Esophagus muscularis mucosa (tissue), 4 donors: ENCODE results near the gene GOLGA2. TPM values are rescaled to one million over a fixed set of nuclear protein-coding genes. Genes with fewer than 3 reads are reported as not detected.

Source experiments
- DNase-seq: peaks from one replicate; pipeline ENCODE4 v3.0.0-alpha.2; 2017; ENCODE audit errors: extremely low spot score
- H3K27ac ChIP-seq, 4 donors: fragments of 200-600 bp; sonication (generic); replicated peaks in 1 of 4; 1 replicate in 3 of 4; 2 replicates in 1 of 4; pipeline ENCODE4 v1.5.1; 2016 to 2019; ENCODE audit warnings: mild to moderate bottlenecking in 1 of 4
- H3K27me3 ChIP-seq, 4 donors: fragments of 200-600 bp; sonication (generic); one replicate each; pipeline versions ENCODE4 v1.5.1 to v1.6.0; 2016 to 2019
- H3K36me3 ChIP-seq, 4 donors: fragments of 200-600 bp; sonication (generic); one replicate each; pipeline ENCODE4 v1.5.1; 2016 to 2019
- H3K4me1 ChIP-seq, 4 donors: fragments of 200-600 bp; sonication (generic); one replicate each; pipeline ENCODE4 v1.5.1; 2016 to 2019
- H3K4me3 ChIP-seq, 4 donors: fragments of 200-600 bp; sonication (generic); 1 replicate in 2 of 4; 2 replicates in 2 of 4; pipeline ENCODE4 v1.5.1; 2016 to 2019; ENCODE audit warnings: mild to moderate bottlenecking in 4 of 4, moderate library complexity in 1 of 4
- H3K9me3 ChIP-seq, 4 donors: fragments of 200-600 bp; sonication (generic); 1 replicate in 3 of 4; 2 replicates in 1 of 4; pipeline ENCODE4 v1.5.1; 2016 to 2019
- EP300 ChIP-seq: sonication (generic); formaldehyde crosslinking; IDR thresholded peaks from one replicate; pipeline ENCODE4 v1.6.1; 2017; ENCODE audit warnings: antibody characterized with exemption
- POLR2A ChIP-seq: fragments of 450-650 bp; IDR thresholded peaks from one replicate; pipeline ENCODE4 v1.6.1; 2017; ENCODE audit warnings: antibody characterized with exemption, moderate library complexity, mild to moderate bottlenecking, low read depth
- POLR2AphosphoS5 ChIP-seq, 2 donors: sonication (generic); formaldehyde crosslinking; IDR thresholded peaks; one replicate each; pipeline ENCODE4 v1.6.1; 2017; ENCODE audit warnings: antibody characterized with exemption in 2 of 2
- WGBS: methylation state at CpG from one replicate; pipeline ENCODE4 v1.1.5; 2018; 5-methylcytosine and 5-hydroxymethylcytosine counted together
- intact Hi-C: fragments of 100-400 bp; cut with DNase I; formaldehyde crosslinking; loops from one replicate; pipeline ENCODE4 v1.15.1; 2023
- total RNA-seq, 4 donors: library from RNA; depleted of rRNA; stranded (reverse); fragments of >200 nt; gene quantifications; one replicate each; pipeline versions ENCODE4 v1.1.0 to v1.2.1, GENCODE V29; 2016
- TF ChIP-seq, protein P1 (sequence below), 3 experiments: fragments of 200-600 bp in 2 of 3; fragments of 450-650 bp in 1 of 3; sonication (generic) in 2 of 3; IDR thresholded peaks; one replicate each; pipeline ENCODE4 v1.5.1; 2017 to 2019; ENCODE audit warnings: antibody characterized with exemption in 3 of 3, mild to moderate bottlenecking in 2 of 3, moderate library complexity in 1 of 3

GOLGA2 gene
- total RNA-seq, 4 donors from 2014 or later, result 71.1 to 108 (median 101) TPM

DNA sequence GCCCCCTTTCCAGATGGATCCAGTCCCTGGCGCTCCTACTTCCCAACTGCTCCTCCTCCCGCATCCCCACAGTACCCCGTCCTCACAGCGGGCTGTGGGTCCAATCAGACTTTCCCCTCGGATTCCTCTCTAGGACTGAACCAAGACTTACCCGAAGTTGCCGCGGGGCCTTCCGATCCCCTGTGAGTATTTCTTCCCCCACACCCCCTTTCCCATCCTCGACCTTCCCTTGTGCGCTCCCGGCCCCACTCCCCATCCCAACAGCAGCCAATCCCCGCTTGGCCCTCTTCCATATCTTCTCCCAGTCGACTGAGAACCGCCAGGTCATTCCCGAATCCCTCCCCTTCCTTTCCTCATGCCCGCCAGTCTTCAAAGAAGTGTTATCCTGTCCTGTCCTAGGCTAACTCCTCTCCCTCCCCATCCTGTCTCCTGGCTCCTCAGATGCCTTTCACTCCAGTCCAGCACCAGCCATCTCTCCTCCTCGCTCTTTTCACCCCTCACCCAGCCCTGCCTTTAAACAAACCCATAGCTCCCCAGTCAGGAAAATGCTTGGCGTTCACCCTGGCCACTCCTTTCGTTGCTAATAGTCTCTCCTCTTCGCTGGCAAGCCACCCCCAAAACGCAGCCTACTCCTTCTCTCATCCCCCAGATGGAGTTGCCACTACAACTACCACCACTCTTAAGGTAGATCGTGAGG lies 915 bp upstream of the GOLGA2 start:
- H3K9me3 ChIP-seq, result no peaks in the 10 kb centered on the region
- H3K36me3 ChIP-seq, result peaks cover 5 to 22% (median 18%) of the 10 kb centered on the region in 4 donors
- 8% methylated on average over 23 of the region's 23 CpGs for WGBS
- TF ChIP-seq EP300, result no peak
- no peak for TF ChIP-seq POLR2AphosphoS5 (IDR thresholded peaks at IDR 0.05)
- no peak for TF ChIP-seq POLR2A
- TF ChIP-seq, protein P1, sequence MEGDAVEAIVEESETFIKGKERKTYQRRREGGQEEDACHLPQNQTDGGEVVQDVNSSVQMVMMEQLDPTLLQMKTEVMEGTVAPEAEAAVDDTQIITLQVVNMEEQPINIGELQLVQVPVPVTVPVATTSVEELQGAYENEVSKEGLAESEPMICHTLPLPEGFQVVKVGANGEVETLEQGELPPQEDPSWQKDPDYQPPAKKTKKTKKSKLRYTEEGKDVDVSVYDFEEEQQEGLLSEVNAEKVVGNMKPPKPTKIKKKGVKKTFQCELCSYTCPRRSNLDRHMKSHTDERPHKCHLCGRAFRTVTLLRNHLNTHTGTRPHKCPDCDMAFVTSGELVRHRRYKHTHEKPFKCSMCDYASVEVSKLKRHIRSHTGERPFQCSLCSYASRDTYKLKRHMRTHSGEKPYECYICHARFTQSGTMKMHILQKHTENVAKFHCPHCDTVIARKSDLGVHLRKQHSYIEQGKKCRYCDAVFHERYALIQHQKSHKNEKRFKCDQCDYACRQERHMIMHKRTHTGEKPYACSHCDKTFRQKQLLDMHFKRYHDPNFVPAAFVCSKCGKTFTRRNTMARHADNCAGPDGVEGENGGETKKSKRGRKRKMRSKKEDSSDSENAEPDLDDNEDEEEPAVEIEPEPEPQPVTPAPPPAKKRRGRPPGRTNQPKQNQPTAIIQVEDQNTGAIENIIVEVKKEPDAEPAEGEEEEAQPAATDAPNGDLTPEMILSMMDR (IDR thresholded peaks at IDR 0.05), result no peak
- intact Hi-C loops, result no loop called here
- peak overlapping the region; percentile 84 to 90 (median 89) for H3K27ac ChIP-seq
- H3K4me3 ChIP-seq, result peak overlapping the region; percentile 81 to 93 (median 90)
- H3K4me1 ChIP-seq, result peaks cover 30 to 53% (median 41%) of the 10 kb centered on the region in 4 donors
- DNase-seq, result peak; percentile 93
- H3K27me3 ChIP-seq, result no peaks in the 10 kb centered on the region

DNA sequence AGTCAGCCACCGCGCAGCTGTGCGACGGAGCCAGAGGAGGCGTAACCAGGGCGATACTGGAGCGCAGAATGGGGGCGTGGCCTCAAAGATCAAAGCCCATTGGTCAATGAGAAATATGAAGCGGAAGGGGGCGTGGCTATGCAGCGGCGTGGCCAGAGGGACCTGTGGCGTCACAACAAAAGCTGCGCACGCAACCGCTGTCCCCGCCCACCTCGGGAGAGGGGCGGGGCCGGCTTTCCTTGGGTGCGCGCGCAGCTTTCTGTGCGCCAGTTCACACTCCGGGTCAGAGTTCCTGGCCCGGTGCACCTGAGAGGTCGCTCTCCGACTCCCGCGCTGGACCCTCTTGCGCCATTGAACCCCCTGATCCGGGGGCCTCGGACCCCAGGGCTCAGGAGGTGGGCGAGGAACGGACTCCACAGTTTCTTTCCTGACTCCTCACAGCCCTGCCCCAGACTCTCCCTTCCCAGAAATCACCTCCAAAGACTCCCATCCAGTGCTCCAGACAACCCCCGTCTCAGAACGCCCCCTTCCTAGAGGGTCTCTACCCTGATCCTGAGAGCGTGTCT lies 284 bp upstream of the GOLGA2 start, which contains the start of gene SWI5:
TSS of gene SWI5 (plus strand) at position 269 of the 566 bp plus-strand sequence.
- Histone ChIP-seq H3K36me3 (peaks cover 8 to 27% (median 25%) of the 10 kb centered on the region in 4 donors), H3K4me1 (peaks cover 30 to 57% (median 41%) of the 10 kb centered on the region in 4 donors), H3K27ac (peak within 1 kb of the TSS; percentile 84 to 90 (median 89)), H3K4me3 (peak within 1 kb of the TSS; percentile 81 to 93 (median 90)), H3K9me3 (no peaks in the 10 kb centered on the region), H3K27me3 (no peaks in the 10 kb centered on the region)
- TF ChIP-seq POLR2AphosphoS5 (IDR thresholded peaks at IDR 0.05) (peak; percentile 92 to 96), EP300 (no peak), POLR2A (peak; percentile 93)
- TF ChIP-seq, protein P1 (IDR thresholded peaks at IDR 0.05), result peak in 1 of 3 experiments; percentile 17
- 0% methylated on average over 16 of the region's 38 CpGs for WGBS
- intact Hi-C loops, result no loop called here
- DNase-seq, result peak; percentile 100

DNA sequence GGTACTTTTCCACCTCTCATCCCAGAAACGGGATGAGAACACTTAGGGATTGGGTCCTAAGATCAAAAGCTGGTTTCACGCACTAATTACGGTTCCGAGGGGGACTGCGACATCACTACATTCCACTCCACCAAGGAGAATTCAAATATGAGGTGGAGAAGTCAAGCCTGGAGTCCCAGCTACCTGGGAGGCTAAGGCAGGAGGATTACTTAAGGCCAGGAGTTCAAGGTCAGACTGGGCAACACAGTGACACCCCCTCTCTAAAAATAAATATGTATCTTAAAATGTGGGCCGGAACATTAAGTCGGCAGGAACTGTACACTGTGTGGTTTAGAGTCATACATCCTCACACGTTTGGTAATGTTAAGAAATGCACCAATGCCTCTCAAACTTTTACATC lies 1.6 kb downstream of the GOLGA2 start:
- peaks cover 24 to 50% (median 40%) of the 10 kb centered on the region in 4 donors for H3K4me1 ChIP-seq
- no peaks in the 10 kb centered on the region for H3K27me3 ChIP-seq
- peak overlapping the region in 2 of 4 donors; percentile 89 to 90 for H3K27ac ChIP-seq
- intact Hi-C loops, result no loop called here
- TF ChIP-seq, protein P1 (IDR thresholded peaks at IDR 0.05), result no peak
- TF ChIP-seq POLR2AphosphoS5 (IDR thresholded peaks at IDR 0.05) (no peak), EP300 (no peak), POLR2A (no peak)
- no peaks in the 10 kb centered on the region for H3K9me3 ChIP-seq
- WGBS, result 78% methylated on average over 8 of the region's 8 CpGs
- DNase-seq, result no peak
- peak overlapping the region in 2 of 4 donors; percentile 81 to 93 for H3K4me3 ChIP-seq
- peaks cover 12 to 42% (median 36%) of the 10 kb centered on the region in 4 donors for H3K36me3 ChIP-seq

DNA sequence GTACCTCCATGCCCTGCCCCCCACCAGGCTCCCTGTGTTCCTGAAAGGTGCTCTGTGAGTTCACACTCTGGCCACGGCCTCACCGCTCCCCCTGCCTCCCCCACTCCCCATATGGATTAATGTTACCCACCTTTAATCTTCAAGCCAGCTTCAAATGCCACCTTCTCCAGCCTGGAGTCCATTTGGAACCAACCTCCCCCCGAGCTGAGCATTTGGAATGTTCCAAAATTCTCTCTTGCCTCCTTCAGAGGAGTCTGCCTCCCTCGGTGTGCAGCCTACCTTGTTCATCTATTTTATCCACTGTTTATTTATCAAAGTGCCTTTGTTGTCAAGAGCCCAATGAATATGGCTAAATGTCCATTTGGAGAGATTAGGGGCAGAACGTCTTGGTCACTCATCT lies 4.3 kb downstream of the GOLGA2 start:
- WGBS, result 70% methylated on average over 5 of the region's 5 CpGs
- Histone ChIP-seq H3K27ac (no peak overlapping the region), H3K27me3 (no peaks in the 10 kb centered on the region), H3K9me3 (no peaks in the 10 kb centered on the region), H3K4me1 (peaks cover 14 to 32% (median 20%) of the 10 kb centered on the region in 4 donors), H3K4me3 (no peak overlapping the region), H3K36me3 (peaks cover 25 to 69% (median 60%) of the 10 kb centered on the region in 4 donors)
- intact Hi-C loops, result no loop called here
- no peak for DNase-seq
- no peak for TF ChIP-seq POLR2AphosphoS5 (IDR thresholded peaks at IDR 0.05)
- TF ChIP-seq POLR2A, result no peak
- TF ChIP-seq EP300, result no peak
- TF ChIP-seq, protein P1 (IDR thresholded peaks at IDR 0.05), result no peak
